ENCODE data around the gene NOP58. TPM values are rescaled to one million over a fixed set of nuclear protein-coding genes. Genes with fewer than 3 reads are reported as not detected.

NOP58 gene
- total and polyA plus RNA-seq, 10 of the 15 experiments (the other 5 are each of a cell fraction or from before 2014, with no cell fraction given) = 131 to 327 (median 217) TPM

- no peak for TF ChIP-seq CEBPZ (IDR thresholded peaks at IDR 0.05; ENCODE audit: low read depth, low read length)
- TF ChIP-seq FOXM1 (IDR thresholded peaks at IDR 0.05; ENCODE audit: low read depth, low read length) = no peak
- no peak for TF ChIP-seq TBL1XR1 (IDR thresholded peaks at IDR 0.05; ENCODE audit: low read depth, low read length)
- no peak for TF ChIP-seq ZBTB33 (IDR thresholded peaks at IDR 0.05)
- TF ChIP-seq MEF2A (IDR thresholded peaks at IDR 0.05; ENCODE audit: insufficient read depth, low read depth, low read length) = no peak
- no peak for TF ChIP-seq RCOR1 (conservative IDR thresholded peaks at IDR 0.05; ENCODE audit: low read depth, low read length)
- TF ChIP-seq MXI1 (IDR thresholded peaks at IDR 0.05; ENCODE audit: low read depth, low read length) = no peak
Observed at GRCh38 chr2:202311823-202312388, 46.3 kb downstream of the NOP58 start (continued).

- Histone ChIP-seq H3K4me3 (no peak overlapping the region), H3K79me2 (ENCODE audit: control insufficient read depth, insufficient read depth, low read length) (no peaks in the 10 kb centered on the region), H3K4me2 (ENCODE audit: control insufficient read depth, insufficient read depth) (no peak overlapping the region), H3K9ac (ENCODE audit: control insufficient read depth, insufficient read depth, low read length) (no peak overlapping the region), H3K4me1 (ENCODE audit: control insufficient read depth, insufficient read depth, low read length) (no peaks in the 10 kb centered on the region), H3K9me3 (replicated peaks; ENCODE audit: control insufficient read depth, insufficient read depth, low read length) (no peaks in the 10 kb centered on the region), H3K36me3 (ENCODE audit: control insufficient read depth in 2 of 2, insufficient read depth in 2 of 2, low read length in 1 of 2) (peaks cover 0 to 10% of the 10 kb centered on the region in 2 experiments; a peak in 2 of 4 replicates), H4K20me1 (ENCODE audit: control insufficient read depth, insufficient read depth) (no peaks in the 10 kb centered on the region), H2AFZ (ENCODE audit: control insufficient read depth, low read depth, low read length) (no peak overlapping the region), H3K27ac (ENCODE audit: control insufficient read depth, insufficient read depth) (no peak overlapping the region), H3K27me3 (replicated peaks in 1 of 2; ENCODE audit: control insufficient read depth in 2 of 2, insufficient read depth in 2 of 2, low read length in 1 of 2) (no peaks in the 10 kb centered on the region)
- ChIA-PET POLR2A (no interaction called here), SMC1A (ENCODE audit: uncharacterized antibody, unreplicated experiment) (no interaction called here), RAD21 (ENCODE audit: unreplicated experiment) (interaction anchor here (1.1 kb wide), 1 partner anchor 15 kb away, joined by 5 read pairs; no protein-coding TSS in a partner anchor), CTCF (no interaction called here)
- no peak for DNase-seq (ENCODE audit: low read depth, low spot score)
- intact Hi-C loops (cut with micrococcal nuclease; ENCODE audit: unreplicated experiment) = no loop called here
- 100% methylated on average over 2 of the region's 2 CpGs for WGBS (ENCODE audit: insufficient coverage, insufficient replicate concordance, low lambda C conversion rate, missing lambda C conversion rate)
- BruUV-seq (replicated peaks) = no TSS peak
- ATAC-seq = no peak
- no peak for FAIRE-seq
- in situ Hi-C loops (cut with MboI) = no loop called here
- TF ChIP-seq ZNF217 (IDR thresholded peaks at IDR 0.05) (no peak), SPI1 (IDR thresholded peaks at IDR 0.05; ENCODE audit: borderline replicate concordance, insufficient read depth, low read depth, low read length) (no peak), RELB (IDR thresholded peaks at IDR 0.05; ENCODE audit: low read depth) (no peak), ELK1 (IDR thresholded peaks at IDR 0.05; ENCODE audit: low read depth, low read length) (no peak), TCF12 (IDR thresholded peaks at IDR 0.05; ENCODE audit: low read depth, low read length) (no peak), CHD1 (IDR thresholded peaks at IDR 0.05; ENCODE audit: low read depth, low read length) (no peak), SREBF1 (IDR thresholded peaks at IDR 0.05; ENCODE audit: low read length) (no peak), CHD2 (IDR thresholded peaks at IDR 0.05; ENCODE audit: borderline replicate concordance, low read depth, low read length) (no peak), HDAC2 (IDR thresholded peaks at IDR 0.05) (no peak)
Observed at GRCh38 chr2:202314116-202314515, 48.6 kb downstream of the NOP58 start.

Data from GM12878 (cell line).